IMR-90 (cell line): Measurements from ENCODE around the gene PINK1. TPM values are rescaled to one million over a fixed set of nuclear protein-coding genes. Genes with fewer than 3 reads are reported as not detected.

ENCODE experiments used
- ATAC-seq: fragments of 200-7000 bp; cut with Tn5 transposase; 2 replicates; pipeline ENCODE4 v1.9.1; 2020; ENCODE audit warnings: low read depth, mild to moderate bottlenecking, moderate library complexity
- BruUV-seq: library from RNA; stranded (reverse); fragments of 400-500 nt; replicated peaks from 2 replicates; lab custom pipeline; 2021; lab: Mats Ljungman, UMichigan
- CTCF ChIA-PET: fragments of 300-600 bp; formaldehyde crosslinking; extraction: SDS; loops from one replicate; lab custom pipeline; 2021; ENCODE audit warnings: antibody characterized with exemption; lab: Yijun Ruan, JAX
- POLR2A ChIA-PET: fragments of 300-600 bp; sonication (Branson Sonifier 250); formaldehyde crosslinking; loops from one replicate; lab custom pipeline; 2022; ENCODE audit warnings: antibody characterized with exemption; ENCODE audit not compliant: unreplicated experiment; lab: Charles Lee
- DNase-seq: peaks from one replicate; pipeline ENCODE4 v3.0.0; 2013
- H2AFZ ChIP-seq: replicated peaks from 2 replicates; pipeline ENCODE3; 2013; ENCODE audit warnings: low read length, mild to moderate bottlenecking; ENCODE audit not compliant: poor library complexity
- H2AK5ac ChIP-seq: 2 replicates; pipeline ENCODE4 v1.6.1; 2013; ENCODE audit warnings: low read depth, low read length, inconsistent platforms
- H2AK9ac ChIP-seq: replicated peaks from 2 replicates; pipeline ENCODE3; 2013; ENCODE audit warnings: mild to moderate bottlenecking, low read depth, low read length, moderate library complexity; ENCODE audit not compliant: poor library complexity
- H2BK120ac ChIP-seq: 2 replicates; pipeline ENCODE4 v1.6.1; 2013; ENCODE audit warnings: low read depth, low read length, inconsistent platforms
- H2BK15ac ChIP-seq: 3 replicates; pipeline ENCODE4 v1.6.1; 2013; ENCODE audit warnings: low read depth, low read length, inconsistent platforms
- H2BK20ac ChIP-seq: 2 replicates; pipeline ENCODE4 v1.6.1; 2013; ENCODE audit warnings: low read depth, mild to moderate bottlenecking, inconsistent platforms, low read length, moderate library complexity
- H2BK5ac ChIP-seq: 2 replicates; pipeline ENCODE4 v1.6.1; 2013; ENCODE audit warnings: mild to moderate bottlenecking, low read depth, low read length, inconsistent platforms; ENCODE audit not compliant: poor library complexity, severe bottlenecking
- H3K14ac ChIP-seq: replicated peaks from 2 replicates; pipeline ENCODE4 v1.6.1; 2013; ENCODE audit warnings: low read depth, low read length, inconsistent platforms
- H3K18ac ChIP-seq: 2 replicates; pipeline ENCODE4 v1.6.1; 2013; ENCODE audit warnings: low read depth, low read length, control low read depth
- H3K23ac ChIP-seq: 2 replicates; pipeline ENCODE4 v1.6.1; 2013; ENCODE audit warnings: low read depth, low read length, inconsistent platforms
- H3K27ac ChIP-seq: 2 replicates; pipeline ENCODE4 v1.5.1; 2013; ENCODE audit warnings: mild to moderate bottlenecking, control low read depth, low read length; ENCODE audit not compliant: insufficient read depth
- H3K27me3 ChIP-seq: 2 replicates; pipeline ENCODE4 v1.6.1; 2013; ENCODE audit warnings: low read length; ENCODE audit not compliant: control insufficient read depth, insufficient read depth
- H3K36me3 ChIP-seq: 2 replicates; pipeline ENCODE4 v1.6.1; 2013; ENCODE audit warnings: low read length, mixed read lengths; ENCODE audit not compliant: control insufficient read depth, insufficient read depth
- H3K4ac ChIP-seq: 2 replicates; pipeline ENCODE4 v1.6.1; 2013; ENCODE audit warnings: low read depth, low read length, inconsistent platforms
- H3K4me1 ChIP-seq: 2 replicates; pipeline ENCODE4 v1.6.1; 2013; ENCODE audit warnings: low read length, mixed read lengths; ENCODE audit not compliant: control insufficient read depth, insufficient read depth
- H3K4me2 ChIP-seq: 2 replicates; pipeline ENCODE4 v1.6.1; 2013; ENCODE audit warnings: low read depth, mild to moderate bottlenecking, control low read depth, low read length, moderate library complexity
- H3K4me3 ChIP-seq: 2 replicates; pipeline ENCODE4 v1.5.1; 2013; ENCODE audit warnings: low read depth, mild to moderate bottlenecking, control low read depth, low read length, moderate library complexity; ENCODE audit not compliant: insufficient read depth
- H3K56ac ChIP-seq: 2 replicates; pipeline ENCODE4 v1.6.1; 2013; ENCODE audit warnings: low read length, inconsistent platforms; ENCODE audit not compliant: insufficient read depth; ENCODE audit errors: extremely low read depth
- H3K79me1 ChIP-seq, 2 experiments: 2 replicates each; pipeline ENCODE4 v1.6.1; 2013; ENCODE audit warnings: low read length in 2 of 2, inconsistent platforms in 1 of 2, low read depth in 1 of 2
- H3K9ac ChIP-seq: 2 replicates; pipeline ENCODE4 v1.6.1; 2013; ENCODE audit warnings: low read depth, low read length, control low read depth
- H3K9me1 ChIP-seq: 2 replicates; pipeline ENCODE4 v1.6.1; 2013; ENCODE audit warnings: low read length, inconsistent platforms; ENCODE audit not compliant: insufficient read depth
- H3K9me3 ChIP-seq: 2 replicates; pipeline ENCODE4 v1.6.1; 2013; ENCODE audit warnings: low read length; ENCODE audit not compliant: control insufficient read depth, insufficient read depth
- H4K20me1 ChIP-seq: 2 replicates; pipeline ENCODE4 v1.6.1; 2013; ENCODE audit warnings: low read length, inconsistent platforms; ENCODE audit not compliant: insufficient read depth
- H4K5ac ChIP-seq: 2 replicates; pipeline ENCODE4 v1.6.1; 2013; ENCODE audit warnings: mild to moderate bottlenecking, low read depth, low read length, control low read depth
- H4K8ac ChIP-seq, 2 experiments: 2 replicates each; pipeline ENCODE4 v1.6.1; 2013; ENCODE audit warnings: low read depth in 2 of 2, low read length in 2 of 2, control low read depth in 1 of 2, inconsistent platforms in 1 of 2
- H4K91ac ChIP-seq: 2 replicates; pipeline ENCODE4 v1.6.1; 2013; ENCODE audit warnings: low read depth, low read length, inconsistent platforms; ENCODE audit not compliant: insufficient read depth
- BHLHE40 ChIP-seq: fragments of 150-350 bp; IDR thresholded peaks from 2 replicates; pipeline ENCODE4 v1.6.1; 2016; ENCODE audit warnings: mild to moderate bottlenecking, low read depth, low read length
- CEBPB ChIP-seq: IDR thresholded peaks from 2 replicates; pipeline ENCODE4 v1.6.1; 2012; ENCODE audit warnings: low read depth, low read length, improper control_type of control experiment
- CHD1 ChIP-seq: IDR thresholded peaks from 2 replicates; pipeline ENCODE4 v1.6.1; 2012; ENCODE audit warnings: low read depth, low read length, improper control_type of control experiment
- CTCF ChIP-seq: conservative IDR thresholded peaks from 2 replicates; pipeline ENCODE4 v1.5.1; 2012; ENCODE audit warnings: mild to moderate bottlenecking, low read depth, low read length, improper control_type of control experiment
- FOS ChIP-seq: fragments of 150-350 bp; IDR thresholded peaks from 2 replicates; pipeline ENCODE4 v1.6.1; 2016; ENCODE audit warnings: low read depth, low read length
- NFE2L2 ChIP-seq: fragments of 150-350 bp; IDR thresholded peaks from 2 replicates; pipeline ENCODE4 v1.6.1; 2016; ENCODE audit warnings: low read depth, mild to moderate bottlenecking, low read length
- RCOR1 ChIP-seq: IDR thresholded peaks from 2 replicates; pipeline ENCODE4 v1.6.1; 2012; ENCODE audit warnings: mild to moderate bottlenecking, low read length, improper control_type of control experiment; ENCODE audit not compliant: insufficient replicate concordance
- SMC3 ChIP-seq: fragments of 150-350 bp; IDR thresholded peaks from 2 replicates; pipeline ENCODE4 v1.6.1; 2016; ENCODE audit warnings: low read depth, mild to moderate bottlenecking, antibody characterized with exemption, low read length, moderate library complexity
- WGBS, 2 experiments: methylation state at CpG; one replicate each; pipeline versions ENCODE4 v1.1.5 to v1.1.7; 2013; ENCODE audit warnings: missing lambda C conversion rate in 2 of 2; ENCODE audit not compliant: insufficient read length in 1 of 2; ENCODE audit errors: extremely low coverage in 2 of 2; 5-methylcytosine and 5-hydroxymethylcytosine counted together
- dilution Hi-C: fragments of 300-500 bp; cut with HindIII; formaldehyde crosslinking; loops from one replicate; pipeline ENCODE4 v1.14.3; 2018; ENCODE audit warnings: low sequenced_read_pairs; ENCODE audit not compliant: unreplicated experiment
- in situ Hi-C: fragments of 300-500 bp; cut with MboI; formaldehyde crosslinking; loops from 3 replicates; pipeline ENCODE4 v1.14.3; 2019; ENCODE audit warnings: low sequenced_read_pairs, inconsistent platforms, mixed read lengths
- intact Hi-C: fragments of 100-400 bp; cut with micrococcal nuclease; formaldehyde crosslinking; loops from 2 replicates; pipeline ENCODE4 v1.10.0; 2022
- polyA plus RNA-seq, 3 experiments: library from polyadenylated mRNA; depleted of rRNA; stranded (reverse); fragments of >200 nt; gene quantifications; 2 replicates each; pipeline ENCODE4 v1.2.3, GENCODE V29; 2012; ENCODE audit warnings: low replicate concordance in 1 of 3
- total RNA-seq: library from RNA; depleted of rRNA; stranded (reverse); fragments of >200 nt; gene quantifications from 2 replicates; pipeline ENCODE4 v1.2.3, GENCODE V29; 2012

The PINK1 gene
- total and polyA plus RNA-seq, 2 of the 4 experiments (the other 2 are of a cell fraction): 52.9 to 55.2 TPM

- Histone ChIP-seq H2BK15ac (no peak overlapping the region), H3K27me3 (no peaks in the 10 kb centered on the region), H3K4me2 (no peak overlapping the region), H2BK20ac (no peak overlapping the region), H2BK120ac (no peak overlapping the region), H3K4ac (no peak overlapping the region), H3K9me3 (no peaks in the 10 kb centered on the region), H3K36me3 (peaks cover 3% of the 10 kb centered on the region; the same call in 1 of the 2 replicates), H3K79me1 (peaks cover 15 to 29% of the 10 kb centered on the region in 2 experiments), H4K20me1 (no peaks in the 10 kb centered on the region), H3K9ac (no peak overlapping the region), H3K23ac (no peak overlapping the region), H4K91ac (no peak overlapping the region), H3K14ac (no peak overlapping the region), H3K18ac (no peak overlapping the region), H3K4me3 (no peak overlapping the region), H3K9me1 (peaks cover 11% of the 10 kb centered on the region), H3K56ac (no peak overlapping the region), H3K27ac (no peak overlapping the region), H3K4me1 (peaks cover 12% of the 10 kb centered on the region), H2AK9ac (no peak overlapping the region), H4K5ac (no peak overlapping the region), H4K8ac (no peak overlapping the region), H2AFZ (no peak overlapping the region), H2AK5ac (no peak overlapping the region), H2BK5ac (no peak overlapping the region)
- dilution Hi-C loops (no loop called here), intact Hi-C loops (no loop called here), in situ Hi-C loops (loop anchor here (25.0 kb wide), 1 partner anchor 669 kb away; no protein-coding TSS in a partner anchor)
- ATAC-seq: no peak
- no TSS peak for BruUV-seq
- no CpG with 5 or more reads among the region's 2 CpGs for WGBS, 2 experiments
- DNase-seq: no peak
- TF ChIP-seq RCOR1: no peak
- TF ChIP-seq CEBPB: no peak
- no peak for TF ChIP-seq SMC3
- no peak for TF ChIP-seq NFE2L2
- TF ChIP-seq BHLHE40: no peak
- TF ChIP-seq FOS: no peak
- TF ChIP-seq CTCF: no peak
- no peak for TF ChIP-seq CHD1
- POLR2A ChIA-PET: interaction anchor here (0.6 kb wide), 1 partner anchor 1173 kb away, joined by 4 read pairs; no protein-coding TSS in a partner anchor
- CTCF ChIA-PET: interaction anchor here (0.6 to 0.9 kb wide), 2 partner anchors 367 to 499 kb away, joined by 3 to 11 read pairs; no protein-coding TSS in a partner anchor
These were observed 60.4 kb downstream of the PINK1 start for GRCh38 chr1:20693623-20694022.
